ENCODE data around the gene DYRK1A.

DNA sequence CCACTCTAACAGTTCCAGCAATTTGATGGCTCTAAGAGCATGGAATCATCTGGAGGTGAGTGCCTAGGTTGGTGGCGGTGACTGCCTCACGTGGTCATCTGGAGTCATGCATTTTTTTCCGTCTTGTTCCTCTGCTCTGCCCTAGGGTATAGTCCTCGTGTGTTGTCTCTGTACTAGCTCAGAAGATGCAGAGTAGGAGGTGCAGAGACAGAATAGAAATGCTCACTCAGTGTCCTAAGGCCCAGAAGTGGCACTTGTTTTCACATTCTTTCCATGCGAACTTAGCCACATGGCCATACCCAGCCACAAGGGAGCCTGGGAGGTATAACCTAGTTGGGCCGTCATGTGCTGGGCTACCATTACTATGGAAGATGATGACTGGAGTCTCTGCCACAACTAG, 30.3 kb downstream of the DYRK1A start:
- TF ChIP-seq, protein P1, sequence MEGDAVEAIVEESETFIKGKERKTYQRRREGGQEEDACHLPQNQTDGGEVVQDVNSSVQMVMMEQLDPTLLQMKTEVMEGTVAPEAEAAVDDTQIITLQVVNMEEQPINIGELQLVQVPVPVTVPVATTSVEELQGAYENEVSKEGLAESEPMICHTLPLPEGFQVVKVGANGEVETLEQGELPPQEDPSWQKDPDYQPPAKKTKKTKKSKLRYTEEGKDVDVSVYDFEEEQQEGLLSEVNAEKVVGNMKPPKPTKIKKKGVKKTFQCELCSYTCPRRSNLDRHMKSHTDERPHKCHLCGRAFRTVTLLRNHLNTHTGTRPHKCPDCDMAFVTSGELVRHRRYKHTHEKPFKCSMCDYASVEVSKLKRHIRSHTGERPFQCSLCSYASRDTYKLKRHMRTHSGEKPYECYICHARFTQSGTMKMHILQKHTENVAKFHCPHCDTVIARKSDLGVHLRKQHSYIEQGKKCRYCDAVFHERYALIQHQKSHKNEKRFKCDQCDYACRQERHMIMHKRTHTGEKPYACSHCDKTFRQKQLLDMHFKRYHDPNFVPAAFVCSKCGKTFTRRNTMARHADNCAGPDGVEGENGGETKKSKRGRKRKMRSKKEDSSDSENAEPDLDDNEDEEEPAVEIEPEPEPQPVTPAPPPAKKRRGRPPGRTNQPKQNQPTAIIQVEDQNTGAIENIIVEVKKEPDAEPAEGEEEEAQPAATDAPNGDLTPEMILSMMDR (IDR thresholded peaks at IDR 0.05; ENCODE audit: insufficient read depth, low read length, poor library complexity, severe bottlenecking) = no peak
- TF ChIP-seq EZH2phosphoT487 (conservative IDR thresholded peaks at IDR 0.05; ENCODE audit: low read length) = no peak
